ENCODE data around the gene ROCK1. TPM values are rescaled to one million over a fixed set of nuclear protein-coding genes. Genes with fewer than 3 reads are reported as not detected.

Gene ROCK1
- total RNA-seq, 1 donor from 2014 or later = 48.0 TPM

- Mint-ChIP-seq H3K4me3 (no peak overlapping the region), H3K9me3 (peaks cover 8% of the 10 kb centered on the region), H3K27me3 (ENCODE audit: low read depth) (no peaks in the 10 kb centered on the region), H3K4me1 (no peaks in the 10 kb centered on the region), H3K27ac (no peak overlapping the region), H3K36me3 (peaks cover 14% of the 10 kb centered on the region)
- no peak for DNase-seq (ENCODE audit: low spot score in 2 of 2, unreplicated experiment in 2 of 2)
- TF ChIP-seq CTCF (IDR thresholded peaks at IDR 0.05; ENCODE audit: unreplicated experiment) = no peak
Observed at GRCh38 chr18:21056545-21056944, 55.1 kb downstream of the ROCK1 start.

GRCh38 chr18:21054252-21054821 lies 57.3 kb downstream of the ROCK1 start:
- no peak overlapping the region for H3K27ac Mint-ChIP-seq
- H3K4me3 Mint-ChIP-seq = no peak overlapping the region
- TF ChIP-seq CTCF (IDR thresholded peaks at IDR 0.05; ENCODE audit: unreplicated experiment) = no peak
- H3K27me3 Mint-ChIP-seq (ENCODE audit: low read depth) = no peaks in the 10 kb centered on the region
- peaks cover 12% of the 10 kb centered on the region for H3K4me1 Mint-ChIP-seq
- no peaks in the 10 kb centered on the region for H3K9me3 Mint-ChIP-seq
- no peak for DNase-seq (ENCODE audit: low spot score in 2 of 2, unreplicated experiment in 2 of 2)
- H3K36me3 Mint-ChIP-seq = no peaks in the 10 kb centered on the region

- Mint-ChIP-seq H3K9me3 (no peaks in the 10 kb centered on the region), H3K36me3 (peaks cover 2% of the 10 kb centered on the region), H3K27ac (no peak overlapping the region), H3K4me1 (peaks cover 13% of the 10 kb centered on the region), H3K4me3 (no peak overlapping the region), H3K27me3 (ENCODE audit: low read depth) (no peaks in the 10 kb centered on the region)
- no peak for DNase-seq (ENCODE audit: low spot score in 2 of 2, unreplicated experiment in 2 of 2)
- TF ChIP-seq CTCF (IDR thresholded peaks at IDR 0.05; ENCODE audit: unreplicated experiment) = no peak
Observed at GRCh38 chr18:21053127-21053526, 58.5 kb downstream of the ROCK1 start.

- DNase-seq (ENCODE audit: low spot score in 2 of 2, unreplicated experiment in 2 of 2) = no peak
- no peak overlapping the region for H3K27ac Mint-ChIP-seq
- H3K27me3 Mint-ChIP-seq (ENCODE audit: low read depth) = no peaks in the 10 kb centered on the region
- peaks cover 13% of the 10 kb centered on the region for H3K4me1 Mint-ChIP-seq
- peaks cover 5% of the 10 kb centered on the region for H3K36me3 Mint-ChIP-seq
- H3K4me3 Mint-ChIP-seq = no peak overlapping the region
- peaks cover 3% of the 10 kb centered on the region for H3K9me3 Mint-ChIP-seq
- no peak for TF ChIP-seq CTCF (IDR thresholded peaks at IDR 0.05; ENCODE audit: unreplicated experiment)
Observed at GRCh38 chr18:21052385-21052784, 59.2 kb downstream of the ROCK1 start.

GRCh38 chr18:21051620-21052019 lies 60.0 kb downstream of the ROCK1 start:
- H3K36me3 Mint-ChIP-seq = peaks cover 10% of the 10 kb centered on the region
- H3K4me3 Mint-ChIP-seq = no peak overlapping the region
- H3K27ac Mint-ChIP-seq = no peak overlapping the region
- DNase-seq (ENCODE audit: low spot score in 2 of 2, unreplicated experiment in 2 of 2) = no peak
- H3K4me1 Mint-ChIP-seq = peaks cover 13% of the 10 kb centered on the region
- TF ChIP-seq CTCF (IDR thresholded peaks at IDR 0.05; ENCODE audit: unreplicated experiment) = no peak
- H3K27me3 Mint-ChIP-seq (ENCODE audit: low read depth) = no peaks in the 10 kb centered on the region
- H3K9me3 Mint-ChIP-seq = peaks cover 3% of the 10 kb centered on the region

- peaks cover 3% of the 10 kb centered on the region for H3K9me3 Mint-ChIP-seq
- no peak overlapping the region for H3K4me3 Mint-ChIP-seq
- no peak for DNase-seq (ENCODE audit: low spot score in 2 of 2, unreplicated experiment in 2 of 2)
- no peak for TF ChIP-seq CTCF (IDR thresholded peaks at IDR 0.05; ENCODE audit: unreplicated experiment)
- H3K4me1 Mint-ChIP-seq = peaks cover 13% of the 10 kb centered on the region
- no peaks in the 10 kb centered on the region for H3K27me3 Mint-ChIP-seq (ENCODE audit: low read depth)
- H3K36me3 Mint-ChIP-seq = peaks cover 13% of the 10 kb centered on the region
- H3K27ac Mint-ChIP-seq = peak overlapping the region; percentile 40
Observed at GRCh38 chr18:21049306-21049705, 62.3 kb downstream of the ROCK1 start.

Data from mesothelial cell of epicardium (in vitro differentiated cells).